Measurements from ENCODE around the gene ST7. TPM values are rescaled to one million over a fixed set of nuclear protein-coding genes. Genes with fewer than 3 reads are reported as not detected.

ST7 gene
- polyA plus RNA-seq, 2 of the 4 experiments (the other 2 are of a cell fraction), result 16.2 to 26.0 TPM

DNA sequence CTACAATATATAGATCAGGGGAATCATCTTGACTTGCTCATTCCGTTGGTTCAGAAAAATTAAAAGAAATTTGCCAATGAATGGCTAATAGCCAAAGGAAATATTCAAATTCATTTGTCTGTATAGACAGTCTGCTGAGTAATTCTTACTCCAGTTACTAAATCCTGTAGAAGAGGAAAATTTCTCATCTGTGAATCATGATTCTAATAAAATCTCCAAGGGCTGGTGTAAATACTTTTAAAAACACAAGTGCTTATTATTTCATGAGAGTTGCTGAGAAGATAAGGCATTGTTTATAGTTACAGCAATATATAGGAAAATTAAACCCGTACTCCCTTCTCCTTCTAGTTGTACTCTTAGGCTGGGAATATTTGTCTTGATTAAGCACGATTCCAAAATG lies 316.6 kb downstream of the ST7 start:
- H3K27ac ChIP-seq, result peak overlapping the region; percentile 43 to 62
- FAIRE-seq (no peak), DNase-seq (ENCODE audit: low read depth in 1 of 2, low spot score in 1 of 2) (peak in 1 of 2 experiments; percentile 32), ATAC-seq (peak; percentile 81 to 84; a peak in 5 of 6 replicates)
- H3K4me2 ChIP-seq, result peak overlapping the region; percentile 58
- peaks cover 7% of the 10 kb centered on the region; the same call in 1 of the 3 replicates for H3K9me3 ChIP-seq
- H3K4me1 ChIP-seq, result peaks cover 15% of the 10 kb centered on the region
- WGBS (ENCODE audit: missing lambda C conversion rate), result 31% methylated on average over 3 of the region's 3 CpGs
- ChIA-PET CTCF (no interaction called here), POLR2A (no interaction called here)
- TF ChIP-seq, protein P1, sequence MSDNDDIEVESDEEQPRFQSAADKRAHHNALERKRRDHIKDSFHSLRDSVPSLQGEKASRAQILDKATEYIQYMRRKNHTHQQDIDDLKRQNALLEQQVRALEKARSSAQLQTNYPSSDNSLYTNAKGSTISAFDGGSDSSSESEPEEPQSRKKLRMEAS (IDR thresholded peaks at IDR 0.05), result 0 out of 2 replicates have a peak, but pooled peaks have one; percentile 2
- TF ChIP-seq JUNB (IDR thresholded peaks at IDR 0.05) (peak; percentile 22; the same call in 1 of the 2 replicates), FOSL2 (IDR thresholded peaks at IDR 0.05) (no peak), FOSL2 (CRISPR knock-in tag; IDR thresholded peaks at IDR 0.05) (peak; percentile 15; the same call in 1 of the 2 replicates), KDM5A (IDR thresholded peaks at IDR 0.05) (no peak)
- no peak overlapping the region for H3K4me3 ChIP-seq

DNA sequence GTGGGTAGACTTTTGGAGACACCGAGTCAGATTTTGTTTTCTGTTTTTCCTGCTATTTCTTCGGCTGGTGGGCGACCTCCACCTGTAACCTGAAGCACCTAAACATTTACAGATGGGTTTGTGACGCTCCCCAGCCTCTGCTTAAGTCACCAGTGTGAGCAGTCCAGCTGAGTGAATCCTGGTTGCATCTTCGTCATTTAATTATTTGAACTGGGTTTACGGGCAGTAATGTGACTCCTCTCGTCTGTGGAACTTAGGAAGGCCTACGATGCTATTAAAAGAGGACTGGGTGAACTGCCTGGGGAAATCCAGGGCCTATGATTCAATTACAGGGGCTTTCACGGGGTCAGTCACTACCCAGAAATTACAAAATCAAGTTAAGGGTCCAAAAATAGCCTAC lies 317.1 kb downstream of the ST7 start:
- DNase-seq (ENCODE audit: low read depth in 1 of 2, low spot score in 1 of 2), result peak in 1 of 2 experiments; percentile 12
- peaks cover 7% of the 10 kb centered on the region; the same call in 1 of the 3 replicates for H3K9me3 ChIP-seq
- H3K4me2 ChIP-seq, result peak overlapping the region; percentile 58; the same call in 2 of the 3 replicates
- no peak overlapping the region for H3K4me3 ChIP-seq
- no peak for ATAC-seq
- TF ChIP-seq FOXS1 (CRISPR knock-in tag; IDR thresholded peaks at IDR 0.05), result no peak
- no peak for TF ChIP-seq EHMT2 (IDR thresholded peaks at IDR 0.05; ENCODE audit: low read depth)
- TF ChIP-seq, protein P2, sequence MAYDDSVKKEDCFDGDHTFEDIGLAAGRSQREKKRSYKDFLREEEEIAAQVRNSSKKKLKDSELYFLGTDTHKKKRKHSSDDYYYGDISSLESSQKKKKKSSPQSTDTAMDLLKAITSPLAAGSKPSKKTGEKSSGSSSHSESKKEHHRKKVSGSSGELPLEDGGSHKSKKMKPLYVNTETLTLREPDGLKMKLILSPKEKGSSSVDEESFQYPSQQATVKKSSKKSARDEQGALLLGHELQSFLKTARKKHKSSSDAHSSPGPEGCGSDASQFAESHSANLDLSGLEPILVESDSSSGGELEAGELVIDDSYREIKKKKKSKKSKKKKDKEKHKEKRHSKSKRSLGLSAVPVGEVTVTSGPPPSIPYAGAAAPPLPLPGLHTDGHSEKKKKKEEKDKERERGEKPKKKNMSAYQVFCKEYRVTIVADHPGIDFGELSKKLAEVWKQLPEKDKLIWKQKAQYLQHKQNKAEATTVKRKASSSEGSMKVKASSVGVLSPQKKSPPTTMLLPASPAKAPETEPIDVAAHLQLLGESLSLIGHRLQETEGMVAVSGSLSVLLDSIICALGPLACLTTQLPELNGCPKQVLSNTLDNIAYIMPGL (CRISPR knock-in tag; IDR thresholded peaks at IDR 0.05; ENCODE audit: borderline replicate concordance), result no peak
- no peak for TF ChIP-seq ZFP36 (IDR thresholded peaks at IDR 0.05; ENCODE audit: borderline replicate concordance, partially characterized antibody)
- TF ChIP-seq, protein P1 (IDR thresholded peaks at IDR 0.05), result no peak
- no peak for TF ChIP-seq NPAS2 (CRISPR knock-in tag; IDR thresholded peaks at IDR 0.05; ENCODE audit: borderline replicate concordance)
- TF ChIP-seq EP300 (IDR thresholded peaks at IDR 0.05), result no peak
- no peak for TF ChIP-seq HEYL (CRISPR knock-in tag; IDR thresholded peaks at IDR 0.05)
- TF ChIP-seq, protein P3, sequence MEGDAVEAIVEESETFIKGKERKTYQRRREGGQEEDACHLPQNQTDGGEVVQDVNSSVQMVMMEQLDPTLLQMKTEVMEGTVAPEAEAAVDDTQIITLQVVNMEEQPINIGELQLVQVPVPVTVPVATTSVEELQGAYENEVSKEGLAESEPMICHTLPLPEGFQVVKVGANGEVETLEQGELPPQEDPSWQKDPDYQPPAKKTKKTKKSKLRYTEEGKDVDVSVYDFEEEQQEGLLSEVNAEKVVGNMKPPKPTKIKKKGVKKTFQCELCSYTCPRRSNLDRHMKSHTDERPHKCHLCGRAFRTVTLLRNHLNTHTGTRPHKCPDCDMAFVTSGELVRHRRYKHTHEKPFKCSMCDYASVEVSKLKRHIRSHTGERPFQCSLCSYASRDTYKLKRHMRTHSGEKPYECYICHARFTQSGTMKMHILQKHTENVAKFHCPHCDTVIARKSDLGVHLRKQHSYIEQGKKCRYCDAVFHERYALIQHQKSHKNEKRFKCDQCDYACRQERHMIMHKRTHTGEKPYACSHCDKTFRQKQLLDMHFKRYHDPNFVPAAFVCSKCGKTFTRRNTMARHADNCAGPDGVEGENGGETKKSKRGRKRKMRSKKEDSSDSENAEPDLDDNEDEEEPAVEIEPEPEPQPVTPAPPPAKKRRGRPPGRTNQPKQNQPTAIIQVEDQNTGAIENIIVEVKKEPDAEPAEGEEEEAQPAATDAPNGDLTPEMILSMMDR (IDR thresholded peaks at IDR 0.05), result no peak
- no peak for TF ChIP-seq ESRRA (IDR thresholded peaks at IDR 0.05; ENCODE audit: borderline replicate concordance, low read length)
- no peak for TF ChIP-seq NFE2L2 (conservative IDR thresholded peaks at IDR 0.05; ENCODE audit: low read length)
- TF ChIP-seq, protein P4, sequence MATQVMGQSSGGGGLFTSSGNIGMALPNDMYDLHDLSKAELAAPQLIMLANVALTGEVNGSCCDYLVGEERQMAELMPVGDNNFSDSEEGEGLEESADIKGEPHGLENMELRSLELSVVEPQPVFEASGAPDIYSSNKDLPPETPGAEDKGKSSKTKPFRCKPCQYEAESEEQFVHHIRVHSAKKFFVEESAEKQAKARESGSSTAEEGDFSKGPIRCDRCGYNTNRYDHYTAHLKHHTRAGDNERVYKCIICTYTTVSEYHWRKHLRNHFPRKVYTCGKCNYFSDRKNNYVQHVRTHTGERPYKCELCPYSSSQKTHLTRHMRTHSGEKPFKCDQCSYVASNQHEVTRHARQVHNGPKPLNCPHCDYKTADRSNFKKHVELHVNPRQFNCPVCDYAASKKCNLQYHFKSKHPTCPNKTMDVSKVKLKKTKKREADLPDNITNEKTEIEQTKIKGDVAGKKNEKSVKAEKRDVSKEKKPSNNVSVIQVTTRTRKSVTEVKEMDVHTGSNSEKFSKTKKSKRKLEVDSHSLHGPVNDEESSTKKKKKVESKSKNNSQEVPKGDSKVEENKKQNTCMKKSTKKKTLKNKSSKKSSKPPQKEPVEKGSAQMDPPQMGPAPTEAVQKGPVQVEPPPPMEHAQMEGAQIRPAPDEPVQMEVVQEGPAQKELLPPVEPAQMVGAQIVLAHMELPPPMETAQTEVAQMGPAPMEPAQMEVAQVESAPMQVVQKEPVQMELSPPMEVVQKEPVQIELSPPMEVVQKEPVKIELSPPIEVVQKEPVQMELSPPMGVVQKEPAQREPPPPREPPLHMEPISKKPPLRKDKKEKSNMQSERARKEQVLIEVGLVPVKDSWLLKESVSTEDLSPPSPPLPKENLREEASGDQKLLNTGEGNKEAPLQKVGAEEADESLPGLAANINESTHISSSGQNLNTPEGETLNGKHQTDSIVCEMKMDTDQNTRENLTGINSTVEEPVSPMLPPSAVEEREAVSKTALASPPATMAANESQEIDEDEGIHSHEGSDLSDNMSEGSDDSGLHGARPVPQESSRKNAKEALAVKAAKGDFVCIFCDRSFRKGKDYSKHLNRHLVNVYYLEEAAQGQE (IDR thresholded peaks at IDR 0.05), result no peak
- no peak for TF ChIP-seq RCOR1 (IDR thresholded peaks at IDR 0.05; ENCODE audit: low read depth, low read length)
- TF ChIP-seq, protein P5, sequence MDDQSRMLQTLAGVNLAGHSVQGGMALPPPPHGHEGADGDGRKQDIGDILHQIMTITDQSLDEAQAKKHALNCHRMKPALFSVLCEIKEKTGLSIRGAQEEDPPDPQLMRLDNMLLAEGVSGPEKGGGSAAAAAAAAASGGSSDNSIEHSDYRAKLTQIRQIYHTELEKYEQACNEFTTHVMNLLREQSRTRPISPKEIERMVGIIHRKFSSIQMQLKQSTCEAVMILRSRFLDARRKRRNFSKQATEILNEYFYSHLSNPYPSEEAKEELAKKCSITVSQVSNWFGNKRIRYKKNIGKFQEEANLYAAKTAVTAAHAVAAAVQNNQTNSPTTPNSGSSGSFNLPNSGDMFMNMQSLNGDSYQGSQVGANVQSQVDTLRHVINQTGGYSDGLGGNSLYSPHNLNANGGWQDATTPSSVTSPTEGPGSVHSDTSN (IDR thresholded peaks at IDR 0.05), result no peak
- TF ChIP-seq CBX2 (IDR thresholded peaks at IDR 0.05; ENCODE audit: borderline replicate concordance, low read depth), result no peak
- ChIA-PET POLR2A (no interaction called here), CTCF (no interaction called here)
- H3K27ac ChIP-seq, result peak overlapping the region; percentile 21 to 52; a peak in 4 of 6 replicates
- H3K4me1 ChIP-seq, result peaks cover 15% of the 10 kb centered on the region
- 63% methylated on average over 9 of the region's 9 CpGs for WGBS (ENCODE audit: missing lambda C conversion rate)
- no peak for FAIRE-seq
